ENCODE results near the gene AREL1.

Gene AREL1

DNA sequence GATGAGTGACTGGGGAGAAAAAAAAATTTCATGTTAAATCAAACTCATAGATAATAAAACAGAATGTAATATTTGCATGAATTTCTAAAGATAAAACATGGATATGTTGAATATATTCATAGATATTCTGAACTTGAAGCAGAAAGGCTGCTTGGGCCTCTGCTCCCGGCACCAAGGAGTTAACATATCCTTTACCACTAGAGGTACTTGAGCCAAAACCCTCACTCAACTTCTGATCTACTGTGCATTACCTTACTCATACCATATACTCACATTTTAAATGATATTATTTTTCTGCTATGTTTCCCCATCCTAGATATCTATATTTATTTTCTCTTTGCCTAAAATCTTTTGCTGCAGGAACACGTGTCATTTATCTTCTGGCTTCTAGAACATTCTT, 14.9 kb downstream of the AREL1 start:
- no peak for DNase-seq

DNA sequence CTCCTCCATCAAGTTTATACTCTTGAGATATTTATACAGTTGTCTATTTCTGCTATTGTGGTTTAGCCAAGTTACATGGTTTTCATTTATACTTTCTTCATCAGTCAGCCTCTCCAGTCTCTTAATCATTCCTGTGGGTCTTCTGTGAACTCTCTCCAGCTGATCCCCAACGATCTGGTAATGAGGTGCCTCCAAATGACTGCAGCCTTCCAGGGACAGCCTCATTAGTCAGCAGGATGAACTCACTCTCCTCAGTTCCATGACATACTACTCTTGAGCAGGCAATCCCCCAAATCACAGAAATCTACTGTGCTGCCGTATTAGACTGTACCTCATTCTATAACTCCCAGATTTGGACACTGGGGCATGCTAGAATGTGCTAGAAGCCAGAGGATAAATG, 15.3 kb downstream of the AREL1 start:
- no peak for DNase-seq

DNA sequence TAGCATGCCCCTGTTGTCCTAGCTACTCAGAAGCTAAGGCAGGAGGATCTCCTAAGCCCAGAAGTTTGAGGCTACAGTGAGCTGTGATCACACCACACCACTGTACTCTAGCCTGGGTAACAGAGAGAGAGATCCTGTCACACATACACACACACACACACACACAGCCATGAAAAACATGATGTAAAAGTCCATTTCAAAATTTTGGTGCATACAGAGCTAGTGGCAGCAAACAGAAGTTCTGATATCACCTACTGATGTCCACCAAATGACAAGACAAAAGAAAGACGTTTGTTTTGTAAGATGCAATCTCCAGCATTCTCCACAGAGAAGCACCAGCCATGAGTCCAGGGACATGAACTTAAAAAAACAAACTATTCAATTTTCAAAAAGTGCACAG, 15.9 kb downstream of the AREL1 start:
- DNase-seq, result no peak

DNA sequence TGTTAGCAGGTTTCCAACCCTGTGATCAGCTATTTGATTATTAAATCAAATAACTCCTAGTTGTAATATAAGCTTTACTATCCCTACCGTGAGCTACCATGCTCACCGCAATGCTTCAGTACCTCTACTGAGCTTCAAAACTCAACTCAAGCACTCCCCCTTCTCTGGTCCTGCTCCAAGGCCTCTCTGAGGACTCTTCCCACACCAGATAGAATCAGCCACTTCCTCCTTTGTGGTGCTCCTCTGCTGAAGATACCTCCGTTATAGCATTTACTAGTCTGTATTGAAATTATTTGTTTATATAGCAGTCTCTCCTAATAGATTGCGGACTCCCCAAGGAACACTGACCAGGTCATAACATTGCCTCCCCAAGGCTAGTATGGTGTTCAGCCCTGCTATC, 17.5 kb downstream of the AREL1 start:
- no peak for DNase-seq

DNA sequence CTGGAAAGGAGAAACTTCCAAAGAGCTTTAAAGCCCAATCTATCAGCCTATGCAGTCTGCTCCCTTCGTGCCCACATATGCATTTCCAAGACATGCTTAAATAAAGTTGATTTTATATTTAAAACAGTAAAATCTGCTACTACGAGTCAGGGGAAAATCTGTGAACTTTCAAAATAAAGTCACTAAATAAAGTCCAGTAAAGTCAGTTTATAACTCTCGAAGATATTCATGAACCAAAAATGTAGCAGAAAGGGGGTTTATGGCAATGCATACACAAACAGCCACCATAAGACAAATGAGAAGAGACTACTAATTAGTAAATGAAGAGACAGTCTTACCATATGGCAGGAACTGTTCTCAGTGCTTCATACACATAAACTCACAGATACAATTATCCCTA, 19.7 kb downstream of the AREL1 start:
- no peak for DNase-seq

DNA sequence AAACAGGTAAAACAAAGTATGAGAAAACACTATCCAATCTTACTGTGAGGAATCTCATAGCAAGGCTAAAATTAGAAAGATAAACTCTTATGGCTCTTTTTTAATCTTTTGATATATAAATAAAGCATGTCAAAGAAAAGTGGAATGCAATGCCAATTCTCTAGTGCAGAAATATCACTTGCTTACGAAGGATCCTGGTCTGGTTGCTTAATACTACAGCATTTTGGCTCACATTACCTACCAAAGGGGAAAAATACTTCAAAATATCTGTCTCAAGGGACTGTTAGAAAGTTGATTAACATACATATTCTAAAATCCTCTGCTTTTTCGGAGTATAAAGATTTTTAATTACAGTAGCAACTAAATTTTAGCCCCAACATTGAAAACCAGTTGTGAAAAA, 21.4 kb downstream of the AREL1 start:
- DNase-seq, result no peak

DNA sequence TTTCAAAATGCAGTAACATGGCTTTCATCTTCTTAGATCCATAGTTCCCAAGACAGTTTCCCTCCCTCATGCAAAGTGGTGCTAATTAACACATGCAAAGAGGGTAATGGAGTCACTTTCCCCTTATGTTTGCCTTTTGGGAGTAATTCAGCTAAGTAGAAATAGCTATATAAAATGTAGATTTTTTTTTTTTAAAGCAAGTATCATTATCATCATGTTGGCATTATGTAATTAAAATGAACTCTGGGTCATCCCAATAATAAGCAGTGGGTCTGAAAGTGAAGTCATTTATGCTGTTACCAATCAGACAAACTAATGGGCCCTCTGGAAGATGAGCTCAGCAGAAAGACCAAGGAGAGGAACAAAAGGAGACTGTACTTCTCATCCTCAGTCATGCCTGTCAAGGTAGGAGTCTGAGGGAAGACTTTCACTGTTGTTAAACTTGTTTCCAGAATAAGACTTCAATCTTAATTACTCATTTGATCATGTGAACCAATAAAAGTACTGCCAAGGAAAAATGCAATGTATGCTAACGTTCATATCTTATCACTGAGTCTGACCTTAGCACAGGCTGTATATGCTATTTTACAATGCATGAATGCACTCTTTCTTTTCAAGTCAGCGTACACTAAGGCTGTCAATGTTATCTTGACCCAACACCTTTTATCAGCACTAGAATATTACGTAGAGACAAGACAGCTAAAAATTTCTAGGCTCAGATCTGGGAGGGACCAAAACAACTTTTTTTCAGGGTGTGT, 26.8 kb downstream of the AREL1 start:
- DNase-seq, result no peak

DNA sequence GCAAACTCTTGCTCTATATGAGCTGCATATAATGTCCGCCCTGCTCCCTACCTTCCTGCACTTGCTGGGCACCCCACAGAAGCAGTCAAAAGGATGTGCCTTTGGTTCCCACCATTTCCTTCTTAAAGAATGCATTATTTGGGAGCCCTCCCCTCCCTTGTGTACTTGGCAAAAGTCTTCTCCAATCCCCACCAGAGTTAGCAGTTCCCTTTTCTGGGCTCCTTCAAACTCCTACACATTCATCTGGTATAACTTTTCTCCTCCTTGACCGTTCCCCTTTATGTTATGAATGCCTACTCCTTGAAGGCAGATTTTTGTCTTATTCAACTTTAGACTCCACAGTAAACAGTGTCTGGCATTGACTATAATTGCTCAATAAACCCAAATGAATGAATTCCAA, 27.8 kb downstream of the AREL1 start:
- no peak for DNase-seq

DNA sequence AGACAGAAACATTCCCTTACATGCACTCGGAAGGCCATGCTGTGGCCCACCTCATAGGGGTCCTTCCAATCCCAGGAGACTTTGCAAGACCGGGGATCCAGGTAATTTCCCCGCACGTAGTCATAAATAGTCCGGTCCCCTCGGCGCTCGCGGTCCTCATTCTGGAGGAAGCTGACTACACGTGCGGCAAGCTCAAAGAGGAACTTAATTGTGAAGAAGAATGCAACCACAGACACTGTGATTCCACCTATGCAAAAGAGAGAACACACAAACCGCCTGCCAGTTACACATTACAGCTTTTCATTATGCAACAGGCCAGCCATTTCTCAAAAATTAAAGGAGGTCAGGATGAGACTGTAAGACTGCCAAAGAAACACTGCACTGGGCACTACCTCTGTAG, 28.4 kb downstream of the AREL1 start:
- no peak for DNase-seq

DNA sequence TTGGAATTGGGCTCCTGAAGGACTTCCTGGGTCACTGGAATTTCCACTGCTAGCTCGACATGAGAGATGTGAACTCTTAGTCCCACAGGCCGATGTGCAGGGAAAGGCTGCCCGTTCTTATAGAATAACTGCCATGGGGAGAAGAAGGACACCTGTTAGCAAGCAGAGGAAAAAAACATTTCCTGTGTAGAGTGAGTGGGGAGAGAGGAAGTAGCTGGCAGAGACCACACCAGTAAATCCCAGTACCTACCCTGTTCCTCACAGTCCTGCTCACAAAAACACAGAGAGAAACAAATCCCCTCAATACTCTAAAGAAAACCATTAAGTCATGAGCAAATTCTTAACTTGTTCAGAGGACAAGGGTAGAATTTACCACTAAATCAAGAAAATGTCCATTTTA, 29.5 kb downstream of the AREL1 start:
- no peak for DNase-seq

DNA sequence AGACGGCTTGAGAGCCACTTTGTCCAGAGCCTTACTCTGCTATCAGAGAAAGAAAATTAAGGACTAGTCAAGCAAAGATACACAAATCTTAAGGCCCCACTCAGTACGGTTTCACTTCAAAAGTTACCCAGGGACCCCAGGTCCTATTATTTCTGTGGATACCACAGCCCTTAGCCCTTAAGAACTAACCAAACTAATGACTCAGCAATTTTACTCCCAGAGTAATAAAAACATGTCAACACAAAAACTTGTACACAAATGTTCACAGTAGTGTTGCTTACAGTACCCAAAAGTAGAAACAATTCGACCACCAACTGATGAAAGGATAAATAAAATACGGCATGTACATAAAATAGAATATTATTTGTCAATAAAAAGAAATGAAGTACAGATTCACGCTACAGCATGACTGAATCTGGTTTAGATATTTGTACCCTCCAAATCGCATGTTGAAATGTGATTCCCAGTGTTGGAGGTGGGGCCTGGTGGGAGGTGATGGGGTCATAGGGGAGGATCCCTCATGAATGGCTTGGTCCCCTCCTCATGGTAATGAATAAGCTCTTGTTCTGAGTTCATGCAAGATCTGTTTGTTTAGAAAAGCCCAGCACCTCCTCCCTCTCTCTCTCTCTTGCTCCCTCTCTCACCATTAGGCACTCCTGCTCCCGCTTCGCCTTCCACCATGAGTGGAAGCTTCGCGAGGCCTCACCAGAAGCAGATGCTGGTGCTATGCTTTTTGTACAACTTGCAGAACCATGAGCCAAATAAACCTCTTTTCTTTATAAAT, 30.5 kb downstream of the AREL1 start:
- DNase-seq, result no peak

DNA sequence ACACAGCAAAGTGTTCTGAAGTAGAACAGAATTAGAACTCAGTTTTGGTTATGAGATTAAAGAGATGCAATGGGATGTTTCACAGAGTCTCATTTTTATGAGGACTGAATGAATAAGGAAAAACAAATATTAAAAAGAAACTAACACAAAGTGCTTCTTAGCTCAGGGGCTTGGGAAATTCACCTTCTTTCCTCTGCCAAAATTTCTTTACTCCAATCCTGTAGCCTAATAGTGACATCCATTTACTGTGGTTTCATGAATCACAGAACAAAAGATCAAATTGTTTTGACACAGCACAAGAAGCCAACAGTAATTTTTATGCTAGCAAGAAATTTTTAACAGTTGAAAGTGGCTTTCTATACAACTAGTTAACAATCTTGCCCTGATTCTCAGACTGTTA, 37.7 kb downstream of the AREL1 start:
- DNase-seq, result no peak

DNA sequence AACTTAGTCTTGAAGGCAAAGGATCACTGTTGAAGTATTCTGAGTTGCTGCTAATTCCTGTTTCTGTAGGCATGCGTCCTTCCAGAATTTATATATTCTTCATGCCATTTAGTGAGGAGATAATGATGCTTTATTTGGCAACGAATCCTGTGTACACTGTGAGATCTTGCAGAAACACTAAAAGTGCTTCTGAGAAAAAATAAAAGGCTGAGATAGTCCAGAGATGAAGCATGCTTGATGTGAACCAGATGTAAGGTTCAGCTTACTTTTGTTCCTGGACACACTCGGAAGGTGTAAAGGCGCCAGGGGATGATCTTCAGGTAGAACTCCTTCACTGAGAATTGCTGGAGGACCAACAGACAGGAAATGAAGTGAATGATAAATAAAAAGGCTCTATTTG, 39.1 kb downstream of the AREL1 start:
- no peak for DNase-seq

DNA sequence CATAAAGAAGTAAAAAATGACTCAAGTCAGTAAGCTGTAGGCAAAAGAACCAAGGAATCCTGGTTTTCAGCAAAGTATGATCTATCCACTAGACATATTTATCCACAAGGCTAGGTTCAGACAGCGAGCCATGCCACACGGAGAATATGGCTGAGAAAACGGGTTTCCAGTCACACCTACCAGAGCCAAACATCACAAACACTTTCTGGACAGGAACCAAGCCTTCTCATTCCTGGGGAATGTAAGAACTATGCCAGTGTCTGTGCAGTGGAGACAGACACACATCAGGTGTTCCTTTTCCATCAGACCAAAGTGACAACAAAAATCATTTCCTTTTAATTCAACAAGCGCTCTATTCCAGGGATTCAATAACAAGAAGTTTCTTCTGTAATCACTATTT, 41.1 kb downstream of the AREL1 start:
- DNase-seq, result no peak

DNA sequence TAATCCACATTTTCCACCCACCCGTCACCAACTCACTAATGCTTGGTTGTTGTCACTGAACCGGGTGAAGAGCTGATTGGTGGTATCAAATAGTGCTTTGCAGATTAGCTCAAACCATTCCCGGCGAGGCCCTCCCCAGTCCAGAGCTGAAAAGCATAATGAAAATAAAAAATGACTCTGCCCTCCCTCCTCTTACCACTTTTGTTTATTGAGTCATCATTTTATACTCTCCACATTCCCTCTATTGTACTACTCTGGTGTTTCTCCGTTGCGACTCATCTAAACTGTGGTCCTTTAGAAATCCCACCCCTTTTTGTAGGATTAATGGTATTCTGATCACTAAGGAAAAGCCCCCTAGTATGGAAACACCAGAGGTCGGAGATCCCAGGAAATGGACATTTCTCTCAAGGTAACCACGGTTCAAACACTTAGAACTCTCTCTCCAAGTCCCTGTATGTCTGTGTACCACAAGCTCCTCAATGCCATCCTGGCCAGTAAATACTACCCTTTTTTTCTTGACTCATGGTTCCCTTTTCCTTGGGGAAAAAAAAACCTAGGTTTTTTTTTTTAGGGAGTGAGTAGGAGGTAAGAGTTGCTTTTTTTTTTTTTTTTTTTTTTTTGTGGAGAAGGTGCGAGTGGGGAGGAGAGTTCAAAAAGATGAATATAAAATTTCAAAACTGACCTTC, 42.0 kb downstream of the AREL1 start:
- DNase-seq, result no peak

DNA sequence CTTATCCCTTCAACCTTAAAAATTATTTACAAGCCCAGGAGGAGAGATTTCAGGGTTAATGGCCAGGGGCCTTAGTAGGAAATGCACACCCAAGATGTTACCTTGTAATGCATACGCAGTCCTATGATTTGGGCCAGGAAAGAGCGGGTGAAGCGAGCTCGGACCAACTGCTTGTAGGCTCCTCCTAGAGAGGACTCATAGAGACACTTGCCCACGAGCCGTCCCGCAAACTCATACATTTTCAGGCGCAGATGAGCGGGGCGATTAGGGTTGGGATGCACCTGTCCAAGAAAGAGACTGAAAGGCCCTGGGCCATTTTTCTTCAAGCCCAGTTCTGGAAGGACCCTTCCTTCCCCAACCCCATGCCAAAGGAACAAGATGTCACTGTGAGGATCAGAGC, 43.0 kb downstream of the AREL1 start:
- DNase-seq, result no peak

DNA sequence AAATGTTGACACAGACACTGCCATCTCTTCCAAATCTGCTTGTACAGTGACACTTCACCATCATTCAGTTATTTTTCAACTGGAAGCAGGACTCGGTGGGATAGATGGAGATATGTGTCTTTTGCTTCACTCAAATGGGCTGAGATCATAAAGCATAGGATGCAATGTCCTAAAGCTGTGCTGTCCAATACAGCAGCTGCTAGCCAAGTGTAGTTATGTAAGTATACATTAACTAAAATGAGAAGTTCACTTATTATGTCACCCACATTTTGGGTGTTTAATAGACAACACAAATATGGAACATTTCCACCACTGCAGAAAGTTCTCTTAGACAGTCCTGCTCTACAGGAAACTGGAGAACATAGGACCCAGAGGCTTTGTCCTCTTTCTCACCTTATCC, 43.6 kb downstream of the AREL1 start:
- no peak for DNase-seq

DNA sequence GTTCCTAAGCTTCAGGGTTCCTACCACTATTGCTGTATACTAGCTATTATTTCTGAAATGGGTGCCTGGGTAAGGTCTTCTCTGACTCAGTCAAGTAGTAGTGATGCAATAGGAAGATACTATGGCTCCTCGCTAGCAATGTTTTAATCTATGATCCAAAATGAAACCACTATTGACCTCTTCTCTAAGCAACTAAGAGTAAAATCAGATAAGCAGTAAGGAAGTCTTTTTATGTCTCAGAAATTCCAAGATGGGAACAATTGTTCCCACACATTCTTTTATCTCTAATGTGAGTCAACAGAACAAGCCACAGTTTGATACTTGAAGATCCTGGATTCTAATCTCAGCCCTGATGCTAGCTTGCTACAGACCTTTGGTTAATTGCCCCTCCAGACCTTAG, 45.1 kb downstream of the AREL1 start:
- no peak for DNase-seq

DNA sequence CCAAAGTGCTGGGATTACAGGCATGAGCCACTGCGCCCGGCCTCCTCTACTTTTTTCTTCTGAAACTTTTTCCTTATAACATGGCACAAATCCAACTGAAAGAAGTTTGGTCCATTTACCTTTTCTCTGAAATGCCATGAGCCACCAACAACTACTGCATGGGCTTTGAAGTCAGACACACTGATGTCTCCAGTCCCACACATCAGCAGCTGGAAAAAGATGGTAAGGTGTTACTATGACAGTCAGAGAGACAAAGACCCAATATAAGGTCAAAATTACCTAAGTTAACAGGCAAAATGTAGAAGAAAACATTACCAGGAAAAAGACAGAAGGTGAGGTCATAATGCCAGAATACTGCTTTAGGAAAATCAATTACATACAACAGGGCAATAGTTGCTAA, 48.2 kb downstream of the AREL1 start:
- no peak for DNase-seq

DNA sequence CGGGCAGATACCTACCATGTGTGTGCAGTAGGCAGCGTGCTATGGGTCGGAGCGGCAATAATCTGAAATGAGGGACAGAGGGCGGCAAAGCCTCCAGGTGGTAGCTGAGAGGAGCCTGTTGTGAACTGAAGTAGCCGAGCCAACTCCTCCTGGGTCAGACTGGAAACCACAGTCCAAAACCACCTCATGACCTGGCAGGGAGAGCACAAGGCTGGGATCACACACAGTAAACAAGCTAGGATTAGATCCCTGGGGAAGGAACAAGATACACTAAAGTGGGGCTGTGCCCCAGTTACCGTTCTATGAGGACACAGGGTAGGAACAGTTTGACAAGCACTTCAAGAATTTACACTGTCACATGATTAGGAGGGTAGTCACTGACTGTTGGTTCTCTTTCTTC, 49.0 kb downstream of the AREL1 start:
- no peak for DNase-seq

DNA sequence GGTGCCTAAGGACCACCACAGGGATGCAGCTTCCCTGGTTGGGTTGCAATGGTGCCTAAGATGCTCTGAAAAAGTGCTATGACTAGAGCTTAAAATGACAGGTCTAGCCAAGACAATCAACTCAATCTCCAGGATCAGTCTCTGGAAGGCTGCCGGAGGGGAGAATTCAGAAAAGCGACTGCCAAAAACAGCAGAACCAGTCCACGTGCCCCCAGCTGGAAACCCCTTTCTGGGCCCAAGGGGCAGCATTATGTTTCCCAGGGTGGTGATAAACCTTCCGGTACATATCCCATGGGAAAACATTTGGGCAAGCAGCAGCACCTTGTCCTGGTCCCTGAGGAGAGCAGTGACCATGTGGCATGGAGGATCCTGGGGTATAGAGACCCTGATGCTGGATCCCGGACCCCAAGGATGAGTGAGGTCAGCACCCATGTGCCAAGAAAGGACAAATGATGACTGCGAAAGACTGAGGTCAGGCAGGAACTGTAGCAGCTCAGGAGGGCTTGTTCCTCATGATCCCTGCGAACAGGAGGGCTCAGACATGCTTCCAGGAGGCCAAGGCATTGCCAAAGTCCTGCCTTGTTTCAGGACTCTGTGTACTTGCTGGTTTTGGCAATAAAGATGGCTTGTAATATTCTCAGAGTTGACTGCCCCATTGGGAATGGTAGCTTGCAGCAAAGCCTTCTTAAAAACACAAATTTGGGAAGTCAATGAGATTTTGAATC, 51.0 kb downstream of the AREL1 start:
- no peak for DNase-seq

DNA sequence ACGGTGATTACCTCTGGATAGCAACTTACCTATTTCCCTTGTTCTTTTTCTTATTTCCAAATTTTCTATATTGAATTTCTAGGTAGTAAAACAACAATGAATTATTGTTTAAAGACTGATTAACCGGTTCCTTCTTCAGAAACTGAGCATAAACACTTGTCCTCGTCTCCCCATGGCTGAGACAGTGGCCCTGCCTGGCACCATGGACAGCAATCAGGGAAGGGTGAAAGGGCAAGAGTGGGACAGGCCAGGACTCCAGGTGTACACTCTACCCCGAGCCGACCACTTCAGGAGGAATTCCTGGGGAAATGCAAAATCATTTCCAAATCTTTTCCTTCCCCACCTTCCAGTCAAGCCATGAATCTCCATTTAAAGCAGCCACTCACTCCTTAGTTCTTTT, 52.0 kb downstream of the AREL1 start:
- no peak for DNase-seq

DNA sequence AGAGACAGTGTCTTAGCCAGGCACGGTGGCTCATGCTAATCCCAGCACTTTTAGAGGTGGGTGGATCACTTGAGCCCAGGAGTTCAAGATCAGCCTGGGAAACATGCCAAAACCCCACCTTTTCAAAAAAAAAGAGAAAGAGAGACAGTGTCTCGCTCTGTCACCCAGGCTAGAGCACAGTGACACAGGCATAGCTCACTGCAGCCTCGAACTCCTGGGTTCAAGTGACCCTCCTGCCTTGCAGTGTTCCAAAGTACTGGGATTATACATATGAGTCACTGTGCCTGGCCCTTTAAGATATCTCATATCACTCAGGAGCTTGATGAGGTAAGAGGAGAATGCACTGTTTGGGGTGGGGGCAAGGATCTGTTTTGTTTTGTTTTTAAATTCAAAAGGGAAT, 52.7 kb downstream of the AREL1 start:
- DNase-seq, result no peak
